Adrenal gland (tissue), 5 donors: ENCODE results near the gene TFE3.

Experiments used
- POLR2A ChIP-seq, 2 donors: fragments of 450-650 bp; IDR thresholded peaks; one replicate each; pipeline ENCODE4 v1.6.1; 2017; ENCODE audit warnings: antibody characterized with exemption in 2 of 2, mild to moderate bottlenecking in 2 of 2, moderate library complexity in 1 of 2
- TF ChIP-seq, protein P1 (sequence below), 6 experiments: fragments of 450-650 bp in 4 of 6; fragments of 200-600 bp in 2 of 6; sonication (generic) in 1 of 6; IDR thresholded peaks; 1 replicate in 5 of 6; 2 replicates in 1 of 6; pipeline versions ENCODE4 v1.5.1 to v1.8.0; 2016 to 2021; ENCODE audit warnings: antibody characterized with exemption in 6 of 6, mild to moderate bottlenecking in 2 of 6, moderate library complexity in 1 of 6
- donor health status: DM: no; HTN: no; CAD: no.

DNA sequence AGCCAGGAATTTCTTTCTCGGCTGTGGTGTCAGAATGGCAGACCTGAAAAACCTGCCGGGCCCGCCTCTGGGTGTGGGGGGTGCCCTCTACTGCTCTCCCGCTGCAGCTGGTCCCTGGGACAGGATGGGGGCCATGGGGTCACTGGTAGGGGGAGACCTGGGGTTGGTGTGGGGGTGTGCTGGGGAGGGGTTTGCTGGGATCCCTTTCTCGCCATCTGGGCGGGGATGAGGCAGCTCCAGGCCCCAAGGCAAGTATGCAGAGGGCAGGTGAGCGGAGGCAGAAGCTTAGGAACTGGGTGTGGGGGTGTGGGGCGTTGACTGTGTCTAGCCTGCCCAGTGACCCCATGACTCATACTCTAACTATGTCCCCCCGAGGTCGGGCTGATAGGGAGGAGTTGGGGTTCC, 16.5 kb upstream of the TFE3 start:
- TF ChIP-seq, protein P1, sequence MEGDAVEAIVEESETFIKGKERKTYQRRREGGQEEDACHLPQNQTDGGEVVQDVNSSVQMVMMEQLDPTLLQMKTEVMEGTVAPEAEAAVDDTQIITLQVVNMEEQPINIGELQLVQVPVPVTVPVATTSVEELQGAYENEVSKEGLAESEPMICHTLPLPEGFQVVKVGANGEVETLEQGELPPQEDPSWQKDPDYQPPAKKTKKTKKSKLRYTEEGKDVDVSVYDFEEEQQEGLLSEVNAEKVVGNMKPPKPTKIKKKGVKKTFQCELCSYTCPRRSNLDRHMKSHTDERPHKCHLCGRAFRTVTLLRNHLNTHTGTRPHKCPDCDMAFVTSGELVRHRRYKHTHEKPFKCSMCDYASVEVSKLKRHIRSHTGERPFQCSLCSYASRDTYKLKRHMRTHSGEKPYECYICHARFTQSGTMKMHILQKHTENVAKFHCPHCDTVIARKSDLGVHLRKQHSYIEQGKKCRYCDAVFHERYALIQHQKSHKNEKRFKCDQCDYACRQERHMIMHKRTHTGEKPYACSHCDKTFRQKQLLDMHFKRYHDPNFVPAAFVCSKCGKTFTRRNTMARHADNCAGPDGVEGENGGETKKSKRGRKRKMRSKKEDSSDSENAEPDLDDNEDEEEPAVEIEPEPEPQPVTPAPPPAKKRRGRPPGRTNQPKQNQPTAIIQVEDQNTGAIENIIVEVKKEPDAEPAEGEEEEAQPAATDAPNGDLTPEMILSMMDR (IDR thresholded peaks at IDR 0.05), result no peak
- TF ChIP-seq POLR2A (IDR thresholded peaks at IDR 0.05), result no peak
